Gastroesophageal sphincter (tissue), 4 donors: ENCODE results near the gene CTNNA3. TPM values are rescaled to one million over a fixed set of nuclear protein-coding genes. Genes with fewer than 3 reads are reported as not detected.
A peak's percentile ranks its signal among the peaks of the same experiment; 100 is the strongest.

Experiments
- ATAC-seq: fragments of 150-250 bp; one replicate; pipeline ENCODE4 v1.9.1; 2016; ENCODE audit warnings: mild to moderate bottlenecking, moderate library complexity
- H3K27ac ChIP-seq, 4 donors: fragments of 200-600 bp; sonication (generic) in 3 of 4; 1 replicate in 3 of 4; 2 replicates in 1 of 4; pipeline ENCODE4 v1.5.1; 2016 to 2019
- H3K27me3 ChIP-seq: fragments of 200-600 bp; sonication (generic); one replicate; pipeline ENCODE4 v1.5.1; 2019
- H3K36me3 ChIP-seq, 2 donors: fragments of 200-600 bp; sonication (generic); one replicate each; pipeline ENCODE4 v1.5.1; 2019; ENCODE audit warnings: control low read depth in 1 of 2
- H3K4me1 ChIP-seq, 3 donors: fragments of 200-600 bp; sonication (generic); 1 replicate in 2 of 3; 2 replicates in 1 of 3; pipeline ENCODE4 v1.5.1; 2016 to 2019; ENCODE audit warnings: control low read depth in 2 of 3
- H3K4me3 ChIP-seq, 2 donors: fragments of 200-600 bp; sonication (generic); one replicate each; pipeline ENCODE4 v1.5.1; 2019; ENCODE audit warnings: mild to moderate bottlenecking in 1 of 2, moderate library complexity in 1 of 2
- H3K9me3 ChIP-seq, 3 donors: fragments of 200-600 bp; sonication (generic); one replicate each; pipeline ENCODE4 v1.5.1; 2017 to 2019; ENCODE audit warnings: control low read depth in 2 of 3
- CTCF ChIP-seq, 4 experiments: fragments of 200-600 bp in 2 of 4; fragments of 450-650 bp in 2 of 4; sonication (generic) in 1 of 4; IDR thresholded peaks; one replicate each; pipeline ENCODE4 v1.5.1; 2017 to 2019; ENCODE audit warnings: antibody characterized with exemption in 4 of 4, mild to moderate bottlenecking in 2 of 4, moderate library complexity in 2 of 4
- EP300 ChIP-seq: sonication (generic); formaldehyde crosslinking; IDR thresholded peaks from one replicate; pipeline ENCODE4 v1.6.1; 2017; ENCODE audit warnings: antibody characterized with exemption, mild to moderate bottlenecking
- POLR2A ChIP-seq, 2 donors: fragments of 450-650 bp; IDR thresholded peaks; one replicate each; pipeline ENCODE4 v1.6.1; 2017; ENCODE audit warnings: antibody characterized with exemption in 2 of 2, mild to moderate bottlenecking in 2 of 2, moderate library complexity in 1 of 2
- POLR2AphosphoS5 ChIP-seq: sonication (generic); formaldehyde crosslinking; IDR thresholded peaks from one replicate; pipeline ENCODE4 v1.6.1; 2017; ENCODE audit warnings: antibody characterized with exemption
- WGBS, 2 donors: methylation state at CpG; one replicate each; pipeline ENCODE4 v1.1.5; 2018; ENCODE audit warnings: low coverage in 1 of 2; 5-methylcytosine and 5-hydroxymethylcytosine counted together
- total RNA-seq, 4 donors: library from RNA; depleted of rRNA; stranded (reverse); fragments of >200 nt; gene quantifications; one replicate each; pipeline ENCODE4 v1.1.0, GENCODE V29; 2016

Gene CTNNA3
- total RNA-seq, 4 donors from 2014 or later = 5.1 to 22.0 (median 13.8) TPM

DNA sequence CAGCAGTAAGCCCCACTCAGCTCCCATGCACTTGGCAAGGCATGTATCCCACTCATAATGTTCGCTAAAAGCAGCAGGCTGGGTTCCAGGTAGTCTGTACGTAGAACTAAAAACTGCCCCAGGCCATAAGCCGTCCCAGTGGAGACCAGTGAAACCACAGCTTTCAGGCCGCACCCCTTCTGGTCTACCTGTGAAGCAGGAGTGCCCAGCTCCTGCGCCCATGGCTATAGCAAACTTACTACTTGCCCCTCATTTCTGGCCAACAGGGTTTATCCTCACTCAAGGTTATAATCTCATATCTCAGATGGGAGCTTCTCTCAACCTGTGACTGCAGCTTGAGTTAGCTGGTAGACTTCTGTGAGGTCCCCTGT, 1108.3 kb downstream of the CTNNA3 start:
- WGBS, 2 donors = 80% methylated on average over 1 of the region's 5 CpGs; no CpG with 5 or more reads in 1 of the 2 donors
- Histone ChIP-seq H3K27me3 (no peaks in the 10 kb centered on the region), H3K9me3 (no peaks in the 10 kb centered on the region), H3K36me3 (no peaks in the 10 kb centered on the region), H3K27ac (no peak overlapping the region), H3K4me1 (no peaks in the 10 kb centered on the region), H3K4me3 (no peak overlapping the region)
- TF ChIP-seq CTCF (IDR thresholded peaks at IDR 0.05) (no peak), POLR2A (IDR thresholded peaks at IDR 0.05) (no peak)
- ATAC-seq = no peak

- no peak overlapping the region for H3K4me3 ChIP-seq
- no peaks in the 10 kb centered on the region for H3K36me3 ChIP-seq
- 40 to 44% methylated on average over 1 to 2 of the region's 4 CpGs for WGBS, 2 donors
- ATAC-seq = peak; percentile 22
- TF ChIP-seq CTCF (IDR thresholded peaks at IDR 0.05) = no peak
- no peak for TF ChIP-seq POLR2AphosphoS5
- TF ChIP-seq POLR2A (IDR thresholded peaks at IDR 0.05) = no peak
- no peak for TF ChIP-seq EP300
- H3K27ac ChIP-seq = no peak overlapping the region
- H3K9me3 ChIP-seq = no peaks in the 10 kb centered on the region
- no peaks in the 10 kb centered on the region for H3K4me1 ChIP-seq
- H3K27me3 ChIP-seq = no peaks in the 10 kb centered on the region
Observed at GRCh38 chr10:66586897-66587679, 1108.9 kb downstream of the CTNNA3 start.

- TF ChIP-seq POLR2AphosphoS5 (no peak), CTCF (IDR thresholded peaks at IDR 0.05) (no peak), POLR2A (IDR thresholded peaks at IDR 0.05) (no peak), EP300 (no peak)
- no peaks in the 10 kb centered on the region for H3K9me3 ChIP-seq
- no peaks in the 10 kb centered on the region for H3K4me1 ChIP-seq
- H3K4me3 ChIP-seq = no peak overlapping the region
- H3K36me3 ChIP-seq = no peaks in the 10 kb centered on the region
- H3K27ac ChIP-seq = no peak overlapping the region
- H3K27me3 ChIP-seq = no peaks in the 10 kb centered on the region
- ATAC-seq = no peak
- 71 to 83% methylated on average over 1 of the region's 5 CpGs for WGBS, 2 donors
Observed at GRCh38 chr10:66586073-66586472, 1109.9 kb downstream of the CTNNA3 start.

- Histone ChIP-seq H3K27me3 (no peaks in the 10 kb centered on the region), H3K27ac (no peak overlapping the region), H3K4me3 (no peak overlapping the region), H3K9me3 (no peaks in the 10 kb centered on the region), H3K36me3 (no peaks in the 10 kb centered on the region), H3K4me1 (no peaks in the 10 kb centered on the region)
- WGBS, 2 donors = 64 to 76% methylated on average over 2 of the region's 2 CpGs
- ATAC-seq = no peak
- TF ChIP-seq CTCF (IDR thresholded peaks at IDR 0.05) (no peak), EP300 (no peak), POLR2AphosphoS5 (no peak)
Observed at GRCh38 chr10:66575251-66575855, 1120.6 kb downstream of the CTNNA3 start.

DNA sequence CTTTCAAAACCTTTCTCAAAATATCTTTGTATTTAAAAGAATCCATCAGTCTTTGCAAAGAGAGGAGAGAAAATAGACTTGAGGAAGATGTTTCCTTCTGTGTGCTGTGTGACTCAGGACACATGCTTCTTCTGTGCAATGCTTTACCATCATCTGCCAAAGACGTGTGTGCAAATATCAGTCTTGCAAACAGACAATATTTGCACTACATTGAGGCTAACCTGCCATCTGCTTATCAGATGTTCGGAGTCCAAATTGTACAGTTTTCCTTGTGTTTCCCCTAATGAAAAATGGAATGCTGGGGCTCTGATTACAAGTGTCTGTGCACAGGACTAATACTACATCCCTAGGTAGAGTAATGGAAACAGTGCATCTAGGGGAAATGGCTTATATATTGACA, 1123.3 kb downstream of the CTNNA3 start:
- Histone ChIP-seq H3K9me3 (no peaks in the 10 kb centered on the region), H3K36me3 (no peaks in the 10 kb centered on the region), H3K4me1 (no peaks in the 10 kb centered on the region), H3K27me3 (no peaks in the 10 kb centered on the region), H3K4me3 (no peak overlapping the region), H3K27ac (no peak overlapping the region)
- TF ChIP-seq POLR2A (IDR thresholded peaks at IDR 0.05) = no peak
- TF ChIP-seq CTCF (IDR thresholded peaks at IDR 0.05) = no peak
- no peak for TF ChIP-seq POLR2AphosphoS5
- TF ChIP-seq EP300 = no peak
- WGBS, 2 donors = 69 to 71% methylated on average over 2 of the region's 2 CpGs
- no peak for ATAC-seq
